Head of caudate nucleus (tissue), 42 donors: ENCODE data around the gene GRID2.
"Not testable (repeated sequence)": the region's sequence is repeated elsewhere in the genome, so short reads cannot be mapped to it uniquely, and the experiment has no call there.

Experiments
- DNase-seq, 42 donors: peaks; one replicate each; pipeline versions ENCODE4 v3.0.0 to v3.0.0-alpha.2; 2020 to 2021; ENCODE audit warnings: mixed read lengths in 7 of 42
- intact Hi-C: fragments of 100-400 bp; cut with DNase I; formaldehyde crosslinking; loops from one replicate; pipeline ENCODE4 v1.15.0; 2022

Gene GRID2

GRCh38 chr4:93646233-93646930 lies 1342.6 kb downstream of the GRID2 start:
- DNase-seq = no peak
- intact Hi-C loops = no loop called here

- intact Hi-C loops = no loop called here
- no peak for DNase-seq
Observed at GRCh38 chr4:93648258-93648657, 1344.5 kb downstream of the GRID2 start.

GRCh38 chr4:93649828-93650227 lies 1346.1 kb downstream of the GRID2 start:
- no peak for DNase-seq
- intact Hi-C loops = no loop called here

GRCh38 chr4:93654211-93654610 lies 1350.4 kb downstream of the GRID2 start:
- intact Hi-C loops = no loop called here
- DNase-seq = peak in 3 of 42 donors; percentile 14 to 23 (median 15)

- intact Hi-C loops = no loop called here
- DNase-seq = no peak
Observed at GRCh38 chr4:93657527-93657926, 1353.8 kb downstream of the GRID2 start.

- DNase-seq = no peak
- intact Hi-C loops = no loop called here
Observed at GRCh38 chr4:93658443-93658842, 1354.7 kb downstream of the GRID2 start.

GRCh38 chr4:93659629-93660028 lies 1355.9 kb downstream of the GRID2 start:
- DNase-seq = no peak
- intact Hi-C loops = no loop called here

- intact Hi-C loops = no loop called here
Observed at GRCh38 chr4:93660036-93660435, 1356.3 kb downstream of the GRID2 start.

GRCh38 chr4:93670434-93670833 lies 1366.7 kb downstream of the GRID2 start:
- intact Hi-C loops = no loop called here
- no peak for DNase-seq

More at GRCh38 chr4:93660036-93660435, 1356.3 kb downstream of the GRID2 start:
- no peak for DNase-seq

GRCh38 chr4:93671093-93671492 lies 1367.3 kb downstream of the GRID2 start:
- DNase-seq = no peak
- intact Hi-C loops = no loop called here

GRCh38 chr4:93676937-93677336 lies 1373.2 kb downstream of the GRID2 start:
- intact Hi-C loops, DNase-seq: not testable (repeated sequence)

GRCh38 chr4:93684571-93684970 lies 1380.8 kb downstream of the GRID2 start:
- no peak for DNase-seq
- intact Hi-C loops = no loop called here

GRCh38 chr4:93687304-93687703 lies 1383.5 kb downstream of the GRID2 start:
- intact Hi-C loops = no loop called here
- DNase-seq = no peak

- intact Hi-C loops = no loop called here
- DNase-seq = no peak
Observed at GRCh38 chr4:93688978-93689377, 1385.2 kb downstream of the GRID2 start.

GRCh38 chr4:93693141-93693540 lies 1389.4 kb downstream of the GRID2 start:
- no peak for DNase-seq
- intact Hi-C loops = no loop called here

- DNase-seq = no peak
- intact Hi-C loops = no loop called here
Observed at GRCh38 chr4:93698686-93699085, 1394.9 kb downstream of the GRID2 start.

- intact Hi-C loops = no loop called here
- no peak for DNase-seq
Observed at GRCh38 chr4:93700571-93700970, 1396.8 kb downstream of the GRID2 start.

- intact Hi-C loops = loop anchor here (5.0 kb wide), 1 partner anchor 52 kb away; no protein-coding TSS in a partner anchor
- peak in 23 of 42 donors; percentile 6 to 75 (median 35) for DNase-seq
Observed at GRCh38 chr4:93710101-93710846, 1406.5 kb downstream of the GRID2 start.

GRCh38 chr4:93710847-93711430 lies 1407.2 kb downstream of the GRID2 start:
- DNase-seq = no peak
- intact Hi-C loops = loop anchor here (5.0 kb wide), 1 partner anchor 51 kb away; no protein-coding TSS in a partner anchor

GRCh38 chr4:93718233-93718632 lies 1414.5 kb downstream of the GRID2 start:
- DNase-seq = no peak

More at GRCh38 chr4:93718233-93718632, 1414.5 kb downstream of the GRID2 start:
- intact Hi-C loops = no loop called here
